HCT116 (cell line): ENCODE data around the gene ETFA. TPM values are rescaled to one million over a fixed set of nuclear protein-coding genes. Genes with fewer than 3 reads are reported as not detected.

Experiments
- ATAC-seq: fragments of 200-7000 bp; cut with Tn5 transposase; 2 replicates; pipeline ENCODE4 v1.9.1; 2020; ENCODE audit warnings: mild to moderate bottlenecking, moderate library complexity
- BruUV-seq: library from RNA; stranded (reverse); fragments of 400-500 nt; replicated peaks from 2 replicates; lab custom pipeline; 2021; lab: Mats Ljungman, UMichigan
- CTCF ChIA-PET: fragments of 300-600 bp; sonication (Branson Sonifier 250); formaldehyde crosslinking; loops from one replicate; lab custom pipeline; 2021; ENCODE audit warnings: antibody characterized with exemption; lab: Charles Lee
- POLR2A ChIA-PET: fragments of 300-600, 350-600 bp; sonication (Branson Sonifier 250); formaldehyde crosslinking; loops from one replicate; lab custom pipeline; 2021; ENCODE audit warnings: antibody characterized with exemption; lab: Charles Lee
- RAD21 ChIA-PET, 2 experiments: fragments of 300-600 bp; sonication (Branson Sonifier 250); formaldehyde crosslinking; loops; one replicate each; lab custom pipeline; 2023; ENCODE audit warnings: low total read pairs in 2 of 2; ENCODE audit not compliant: uncharacterized antibody in 2 of 2, unreplicated experiment in 2 of 2, low non-redundant PET in 1 of 2; lab: Charles Lee
- DNase-seq: peaks from one replicate; pipeline ENCODE4 v3.0.0-alpha.2; 2010; ENCODE audit warnings: low read depth, low spot score
- H2AFZ ChIP-seq: fragments of 200-600 bp; shearing (Covaris generic), sonication (generic); 2 replicates; pipeline ENCODE4 v1.6.1; 2017; ENCODE audit warnings: low read depth, mixed run types, mixed read lengths, antibody characterized with exemption, low read length; ENCODE audit not compliant: poor library complexity, severe bottlenecking
- H3K27ac ChIP-seq: 2 replicates; pipeline ENCODE4 v1.5.1; 2012; ENCODE audit warnings: low read depth, low read length
- H3K27me3 ChIP-seq: fragments of 200-600 bp; sonication (generic); 2 replicates; pipeline ENCODE4 v1.6.1; 2016; ENCODE audit warnings: mixed run types, low read length, mixed read lengths; ENCODE audit not compliant: insufficient read depth
- H3K36me3 ChIP-seq, 2 experiments: fragments of 200-500 bp in 1 of 2; fragments of 200-600 bp in 1 of 2; sonication (Bioruptor generic) in 1 of 2; sonication (generic) in 1 of 2; 2 replicates each; pipeline versions ENCODE4 v1.5.1 to v1.6.1; 2014 to 2016; ENCODE audit warnings: low read length in 2 of 2, inconsistent platforms in 1 of 2, mixed read lengths in 1 of 2, mixed run types in 1 of 2; ENCODE audit not compliant: insufficient read depth in 2 of 2, control insufficient read depth in 1 of 2
- H3K4me1 ChIP-seq, 2 experiments: fragments of 200-600 bp in 1 of 2; sonication (generic) in 1 of 2; 2 replicates each; pipeline versions ENCODE4 v1.5.1 to v1.6.1; 2012 to 2017; ENCODE audit warnings: low read length in 2 of 2, inconsistent platforms in 1 of 2, mild to moderate bottlenecking in 1 of 2, mixed read lengths in 1 of 2, mixed run types in 1 of 2, moderate library complexity in 1 of 2; ENCODE audit not compliant: insufficient read depth in 2 of 2, control insufficient read depth in 1 of 2
- H3K4me2 ChIP-seq: fragments of 200-600 bp; sonication (generic); 2 replicates; pipeline ENCODE4 v1.6.1; 2017; ENCODE audit warnings: mixed run types, low read length, mixed read lengths
- H3K4me3 ChIP-seq, 2 experiments: fragments of 200-600 bp in 1 of 2; sonication (generic) in 1 of 2; replicated peaks in 1 of 2; 2 replicates each; pipeline ENCODE4 v1.5.1; 2011 to 2016; ENCODE audit warnings: low read length in 2 of 2, control low read depth in 1 of 2, low read depth in 1 of 2, mild to moderate bottlenecking in 1 of 2, mixed read lengths in 1 of 2, mixed run types in 1 of 2
- H3K79me2 ChIP-seq: fragments of 200-600 bp; sonication (generic); 2 replicates; pipeline ENCODE4 v1.6.1; 2017; ENCODE audit warnings: mild to moderate bottlenecking, mixed run types, low read length, moderate library complexity, mixed read lengths; ENCODE audit not compliant: insufficient read depth
- H3K9ac ChIP-seq: fragments of 200-600 bp; sonication (generic); 2 replicates; pipeline ENCODE4 v1.6.1; 2016; ENCODE audit warnings: low read length, mixed read lengths
- H3K9me2 ChIP-seq: fragments of 200-600 bp; sonication (generic), shearing (Covaris generic); 2 replicates; pipeline ENCODE4 v1.6.1; 2017; ENCODE audit warnings: mixed run types, mild to moderate bottlenecking, moderate library complexity; ENCODE audit not compliant: insufficient read depth
- H3K9me3 ChIP-seq, 2 experiments: fragments of 200-500 bp in 1 of 2; fragments of 200-600 bp in 1 of 2; sonication (Bioruptor generic) in 1 of 2; sonication (generic) in 1 of 2; 2 replicates each; pipeline ENCODE4 v1.6.1; 2014 to 2017; ENCODE audit warnings: low read length in 2 of 2, mixed read lengths in 2 of 2, inconsistent platforms in 1 of 2, low read depth in 1 of 2, mild to moderate bottlenecking in 1 of 2, mixed run types in 1 of 2, moderate library complexity in 1 of 2; ENCODE audit not compliant: control insufficient read depth in 1 of 2, insufficient read depth in 1 of 2
- H4K20me1 ChIP-seq: fragments of 200-600 bp; sonication (generic), shearing (Covaris generic); 2 replicates; pipeline ENCODE4 v1.6.1; 2017; ENCODE audit warnings: mixed run types, mild to moderate bottlenecking, moderate library complexity; ENCODE audit not compliant: insufficient read depth
- EGR1 ChIP-seq: IDR thresholded peaks from 2 replicates; pipeline ENCODE4 v1.6.1; 2012; ENCODE audit warnings: low read depth
- ELF1 ChIP-seq: IDR thresholded peaks from 2 replicates; pipeline ENCODE4 v1.6.1; 2012; ENCODE audit warnings: low read depth, borderline replicate concordance
- FOSL1 ChIP-seq: IDR thresholded peaks from 2 replicates; pipeline ENCODE4 v1.6.1; 2012; ENCODE audit warnings: low read depth
- POLR2AphosphoS5 ChIP-seq: IDR thresholded peaks from 2 replicates; pipeline ENCODE4 v1.6.1; 2011; ENCODE audit warnings: mild to moderate bottlenecking, low read depth, low read length, moderate library complexity
- SIN3A ChIP-seq: IDR thresholded peaks from 2 replicates; pipeline ENCODE4 v1.6.1; 2012; ENCODE audit warnings: low read depth
- SP1 ChIP-seq: IDR thresholded peaks from 2 replicates; pipeline ENCODE4 v1.6.1; 2012; ENCODE audit warnings: low read depth
- ZFX ChIP-seq: fragments of 450-650 bp; IDR thresholded peaks from 2 replicates; pipeline ENCODE4 v1.6.1; 2017
- ZNF274 ChIP-seq: fragments of 200-500 bp; sonication (Bioruptor generic); IDR thresholded peaks from 2 replicates; pipeline ENCODE4 v1.6.1; 2014; ENCODE audit warnings: mild to moderate bottlenecking, low read depth, low read length, inconsistent platforms
- intact Hi-C: fragments of 100-400 bp; cut with micrococcal nuclease; formaldehyde crosslinking; loops from 2 replicates; pipeline ENCODE4 v1.10.0; 2022
- total RNA-seq: library from RNA; stranded (reverse); gene quantifications from one replicate; pipeline ENCODE4 v1.2.1, GENCODE V29; 2021; ENCODE audit not compliant: unreplicated experiment
- TF ChIP-seq, protein P1 (sequence below): IDR thresholded peaks from 2 replicates; pipeline ENCODE4 v1.6.1; 2011; ENCODE audit warnings: mild to moderate bottlenecking, low read length, moderate library complexity; ENCODE audit not compliant: insufficient replicate concordance; ENCODE audit errors: extremely low read depth
- TF ChIP-seq, protein P2 (sequence below), 3 experiments: fragments of 200-600 bp in 1 of 3; sonication (generic) in 1 of 3; IDR thresholded peaks in 2 of 3; conservative IDR thresholded peaks in 1 of 3; 2 replicates each; pipeline ENCODE4 v1.5.1; 2012 to 2017; ENCODE audit warnings: low read depth in 2 of 3, low read length in 2 of 3, antibody characterized with exemption in 1 of 3, borderline replicate concordance in 1 of 3, control low read depth in 1 of 3, mild to moderate bottlenecking in 1 of 3, mixed read lengths in 1 of 3, mixed run types in 1 of 3, moderate library complexity in 1 of 3; ENCODE audit not compliant: insufficient read depth in 1 of 3
- TF ChIP-seq, protein P3 (sequence below): IDR thresholded peaks from 2 replicates; pipeline ENCODE4 v1.6.1; 2012
- TF ChIP-seq, protein P4 (sequence below): IDR thresholded peaks from 2 replicates; pipeline ENCODE4 v1.6.1; 2012

Gene ETFA
- total RNA-seq, 1 experiment from 2014 or later: 144 TPM

DNA sequence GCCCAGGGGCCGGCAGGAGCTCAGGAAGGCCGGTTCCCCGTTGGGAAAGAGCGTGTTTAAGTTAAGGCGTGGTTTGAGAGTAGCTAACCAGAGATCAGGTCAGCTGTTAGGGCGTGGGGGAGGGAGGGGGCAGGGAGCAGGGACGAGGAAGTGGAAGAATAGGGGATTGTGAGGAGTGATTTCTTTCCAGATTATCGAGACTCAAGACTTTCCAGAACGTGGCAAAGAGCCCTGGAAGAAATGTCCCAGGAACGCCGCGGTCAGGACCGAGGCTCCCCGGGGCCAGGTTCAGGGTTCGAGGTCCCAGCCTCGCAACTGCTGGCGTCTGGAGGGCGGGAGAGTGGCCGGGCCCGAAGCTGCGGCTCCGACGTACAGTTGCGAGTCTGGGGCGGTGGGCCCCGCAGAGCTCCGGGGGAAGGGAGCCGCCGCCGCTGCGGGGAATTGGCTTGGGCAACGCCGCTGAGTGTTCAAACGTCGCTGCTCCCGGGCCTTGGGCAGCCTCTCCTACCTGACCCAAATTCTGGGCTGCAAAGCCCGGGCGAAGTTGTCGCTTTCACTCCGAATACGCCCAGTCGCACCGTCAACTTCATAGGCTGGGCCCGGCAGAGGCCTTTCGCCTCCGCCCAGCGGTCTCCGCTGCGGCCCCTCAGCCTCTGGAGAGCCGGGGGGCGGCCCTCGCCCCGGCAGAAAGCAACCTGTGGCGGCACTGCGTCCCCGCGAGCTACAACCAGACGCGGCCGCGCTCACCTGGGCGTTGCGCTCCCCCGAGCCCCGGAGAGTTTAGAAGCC, 34.8 kb upstream of the ETFA start:
- ChIA-PET RAD21 (no interaction called here), CTCF (interaction anchor here (1.1 kb wide), 1 partner anchor 12 kb away, joined by 3 read pairs; no protein-coding TSS in a partner anchor), POLR2A (interaction anchor here (0.8 to 6.6 kb wide), 2 partner anchors 10 to 520 kb away, joined by 3 to 39 read pairs; partner anchors contain the start of gene ISL2)
- ATAC-seq (peak; percentile 58), DNase-seq (no peak)
- TF ChIP-seq ZNF274 (no peak), POLR2AphosphoS5 (peak; percentile 47; the same call in 1 of the 2 replicates), SIN3A (peak; percentile 70), FOSL1 (no peak), EGR1 (no peak), SP1 (no peak), ELF1 (no peak), ZFX (peak; percentile 68)
- TF ChIP-seq, protein P1, sequence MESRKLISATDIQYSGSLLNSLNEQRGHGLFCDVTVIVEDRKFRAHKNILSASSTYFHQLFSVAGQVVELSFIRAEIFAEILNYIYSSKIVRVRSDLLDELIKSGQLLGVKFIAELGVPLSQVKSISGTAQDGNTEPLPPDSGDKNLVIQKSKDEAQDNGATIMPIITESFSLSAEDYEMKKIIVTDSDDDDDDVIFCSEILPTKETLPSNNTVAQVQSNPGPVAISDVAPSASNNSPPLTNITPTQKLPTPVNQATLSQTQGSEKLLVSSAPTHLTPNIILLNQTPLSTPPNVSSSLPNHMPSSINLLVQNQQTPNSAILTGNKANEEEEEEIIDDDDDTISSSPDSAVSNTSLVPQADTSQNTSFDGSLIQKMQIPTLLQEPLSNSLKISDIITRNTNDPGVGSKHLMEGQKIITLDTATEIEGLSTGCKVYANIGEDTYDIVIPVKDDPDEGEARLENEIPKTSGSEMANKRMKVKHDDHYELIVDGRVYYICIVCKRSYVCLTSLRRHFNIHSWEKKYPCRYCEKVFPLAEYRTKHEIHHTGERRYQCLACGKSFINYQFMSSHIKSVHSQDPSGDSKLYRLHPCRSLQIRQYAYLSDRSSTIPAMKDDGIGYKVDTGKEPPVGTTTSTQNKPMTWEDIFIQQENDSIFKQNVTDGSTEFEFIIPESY: no peak
- TF ChIP-seq, protein P2, sequence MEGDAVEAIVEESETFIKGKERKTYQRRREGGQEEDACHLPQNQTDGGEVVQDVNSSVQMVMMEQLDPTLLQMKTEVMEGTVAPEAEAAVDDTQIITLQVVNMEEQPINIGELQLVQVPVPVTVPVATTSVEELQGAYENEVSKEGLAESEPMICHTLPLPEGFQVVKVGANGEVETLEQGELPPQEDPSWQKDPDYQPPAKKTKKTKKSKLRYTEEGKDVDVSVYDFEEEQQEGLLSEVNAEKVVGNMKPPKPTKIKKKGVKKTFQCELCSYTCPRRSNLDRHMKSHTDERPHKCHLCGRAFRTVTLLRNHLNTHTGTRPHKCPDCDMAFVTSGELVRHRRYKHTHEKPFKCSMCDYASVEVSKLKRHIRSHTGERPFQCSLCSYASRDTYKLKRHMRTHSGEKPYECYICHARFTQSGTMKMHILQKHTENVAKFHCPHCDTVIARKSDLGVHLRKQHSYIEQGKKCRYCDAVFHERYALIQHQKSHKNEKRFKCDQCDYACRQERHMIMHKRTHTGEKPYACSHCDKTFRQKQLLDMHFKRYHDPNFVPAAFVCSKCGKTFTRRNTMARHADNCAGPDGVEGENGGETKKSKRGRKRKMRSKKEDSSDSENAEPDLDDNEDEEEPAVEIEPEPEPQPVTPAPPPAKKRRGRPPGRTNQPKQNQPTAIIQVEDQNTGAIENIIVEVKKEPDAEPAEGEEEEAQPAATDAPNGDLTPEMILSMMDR (IDR thresholded peaks at IDR 0.05 in 2 of 3, conservative IDR thresholded peaks at IDR 0.05 in 1 of 3; ENCODE audit: borderline replicate concordance in 1 of 3, insufficient read depth in 1 of 3, low read depth in 2 of 3, low read length in 2 of 3): no peak
- TF ChIP-seq, protein P3, sequence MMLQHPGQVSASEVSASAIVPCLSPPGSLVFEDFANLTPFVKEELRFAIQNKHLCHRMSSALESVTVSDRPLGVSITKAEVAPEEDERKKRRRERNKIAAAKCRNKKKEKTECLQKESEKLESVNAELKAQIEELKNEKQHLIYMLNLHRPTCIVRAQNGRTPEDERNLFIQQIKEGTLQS: no peak
- TF ChIP-seq, protein P4, sequence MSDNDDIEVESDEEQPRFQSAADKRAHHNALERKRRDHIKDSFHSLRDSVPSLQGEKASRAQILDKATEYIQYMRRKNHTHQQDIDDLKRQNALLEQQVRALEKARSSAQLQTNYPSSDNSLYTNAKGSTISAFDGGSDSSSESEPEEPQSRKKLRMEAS: peak; percentile 19; the same call in 1 of the 2 replicates
- no TSS peak for BruUV-seq
- Histone ChIP-seq H3K4me1 (peaks cover 5 to 11% of the 10 kb centered on the region in 2 experiments; a peak in 2 of 4 replicates), H3K27ac (peak overlapping the region; percentile 63), H3K36me3 (peaks cover 0 to 4% of the 10 kb centered on the region in 2 experiments; a peak in 2 of 4 replicates), H4K20me1 (no peaks in the 10 kb centered on the region), H3K9me2 (no peaks in the 10 kb centered on the region), H2AFZ (no peak overlapping the region), H3K27me3 (no peaks in the 10 kb centered on the region), H3K9me3 (no peaks in the 10 kb centered on the region), H3K4me3 (peak overlapping the region; percentile 52 to 62), H3K9ac (peak overlapping the region; percentile 67), H3K79me2 (no peaks in the 10 kb centered on the region), H3K4me2 (peak overlapping the region; percentile 84)
- intact Hi-C loops: no loop called here
